ENCODE results near the gene KLHL14.

DNA sequence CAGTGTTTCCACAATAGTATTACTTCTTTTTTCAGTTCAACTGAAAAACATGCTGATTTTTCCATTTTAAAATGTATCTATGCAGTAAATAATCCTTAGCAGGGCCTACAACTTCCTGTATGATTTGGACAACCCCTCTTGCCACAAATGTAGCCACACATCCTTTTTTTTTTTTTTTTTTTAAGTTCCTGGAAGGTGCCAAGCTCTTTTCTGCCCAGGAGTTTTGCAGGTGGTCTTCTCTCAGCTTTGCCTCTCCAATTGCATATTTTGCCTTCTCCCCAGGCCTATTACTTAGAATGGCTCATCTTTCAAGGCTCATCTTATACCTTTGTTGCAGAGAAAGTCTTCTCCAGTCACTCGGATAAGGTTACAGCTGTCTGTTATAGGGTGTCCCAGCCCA is 11.6 kb downstream of the KLHL14 start:
- no peak for TF ChIP-seq YY1 (IDR thresholded peaks at IDR 0.05; ENCODE audit: insufficient read depth, insufficient read length)
- TF ChIP-seq ZNF274 (IDR thresholded peaks at IDR 0.05; ENCODE audit: low read depth, low read length): no peak
- no peak for TF ChIP-seq SUZ12 (IDR thresholded peaks at IDR 0.05; ENCODE audit: extremely low read depth, insufficient read depth, insufficient read length)
